WTC11 (cell line): ENCODE results near the gene TMEM252. TPM values are rescaled to one million over a fixed set of nuclear protein-coding genes. Genes with fewer than 3 reads are reported as not detected.

Experiments
- ATAC-seq: fragments of 200-7000 bp; cut with Tn5 transposase; 2 replicates; pipeline ENCODE4 v1.10.0; 2021; ENCODE audit warnings: mild to moderate bottlenecking, moderate library complexity
- CTCF ChIA-PET: fragments of 300-600 bp; sonication (Branson Sonifier 250); formaldehyde crosslinking; loops from one replicate; lab custom pipeline; 2021; ENCODE audit warnings: antibody characterized with exemption; lab: Charles Lee
- POLR2A ChIA-PET: fragments of 350-600 bp; sonication (Branson Sonifier 250); formaldehyde crosslinking; loops from one replicate; lab custom pipeline; 2021; ENCODE audit warnings: antibody characterized with exemption; lab: Charles Lee
- DNase-seq: peaks from one replicate; pipeline ENCODE4 v3.0.0; 2021; ENCODE audit warnings: low spot score
- H3K27ac Mint-ChIP-seq: 2 replicates; pipeline ENCODE4 v1.8.0; 2021; ENCODE audit warnings: mixed read lengths
- H3K27me3 Mint-ChIP-seq: 2 replicates; pipeline ENCODE4 v1.8.0; 2021; ENCODE audit warnings: low read depth, mild to moderate bottlenecking, moderate library complexity, mixed read lengths
- H3K36me3 Mint-ChIP-seq: 2 replicates; pipeline ENCODE4 v1.8.0; 2021; ENCODE audit warnings: mixed read lengths
- H3K4me1 Mint-ChIP-seq: 2 replicates; pipeline ENCODE4 v1.8.0; 2022; ENCODE audit warnings: mixed read lengths
- H3K4me3 Mint-ChIP-seq: 2 replicates; pipeline ENCODE4 v1.8.0; 2021; ENCODE audit warnings: mild to moderate bottlenecking, moderate library complexity, mixed read lengths
- H3K9me3 Mint-ChIP-seq: 2 replicates; pipeline ENCODE4 v1.8.0; 2021; ENCODE audit warnings: mixed read lengths
- E2F4 ChIP-seq: sonication (generic); formaldehyde crosslinking; IDR thresholded peaks from 2 replicates; pipeline ENCODE4 v1.8.1; 2022; ENCODE audit warnings: low read depth, mild to moderate bottlenecking, moderate library complexity, missing genetic modification reagents, borderline replicate concordance
- GRHL2 ChIP-seq: fragments of 250-450 bp; sonication (Bioruptor Pico); IDR thresholded peaks from 2 replicates; pipeline ENCODE4 v1.8.0; 2022; ENCODE audit warnings: mild to moderate bottlenecking, moderate library complexity; ENCODE audit not compliant: insufficient replicate concordance, severe bottlenecking
- GTF2I ChIP-seq: fragments of 250-450 bp; sonication (Bioruptor Pico); conservative IDR thresholded peaks from 2 replicates; pipeline ENCODE4 v1.4.0; 2021; ENCODE audit warnings: mild to moderate bottlenecking
- RORB ChIP-seq: fragments of 250-450 bp; sonication (Bioruptor Pico); IDR thresholded peaks from 2 replicates; pipeline ENCODE4 v1.9.0; 2021; ENCODE audit warnings: mild to moderate bottlenecking
- USF2 ChIP-seq: sonication (generic); formaldehyde crosslinking; IDR thresholded peaks from 2 replicates; pipeline ENCODE4 v1.8.1; 2023; ENCODE audit warnings: mild to moderate bottlenecking, missing genetic modification reagents, moderate library complexity
- ZMAT4 ChIP-seq: fragments of 250-450 bp; sonication (Bioruptor Pico); IDR thresholded peaks from 2 replicates; pipeline ENCODE4 v1.9.0; 2021; ENCODE audit warnings: mild to moderate bottlenecking
- ZNF263 ChIP-seq: sonication (generic); formaldehyde crosslinking; IDR thresholded peaks from 2 replicates; pipeline ENCODE4 v1.8.1; 2022; ENCODE audit warnings: low read depth, mild to moderate bottlenecking, moderate library complexity, missing genetic modification reagents
- ZNF512 ChIP-seq: sonication (generic); formaldehyde crosslinking; IDR thresholded peaks from 2 replicates; pipeline ENCODE4 v1.8.1; 2022; ENCODE audit warnings: missing genetic modification reagents, borderline replicate concordance
- ZNF671 ChIP-seq: fragments of 250-450 bp; sonication (Bioruptor Pico); IDR thresholded peaks from 2 replicates; pipeline ENCODE4 v1.8.0; 2021; ENCODE audit warnings: mild to moderate bottlenecking
- ZSCAN18 ChIP-seq: fragments of 250-450 bp; sonication (Bioruptor Pico); IDR thresholded peaks from 2 replicates; pipeline ENCODE4 v2.1.2; 2022; ENCODE audit warnings: mild to moderate bottlenecking, moderate library complexity
- total RNA-seq: library from RNA; stranded (reverse); gene quantifications from 3 replicates; pipeline ENCODE4 v1.2.3, GENCODE V29; 2021
- TF ChIP-seq, protein P1 (sequence below): sonication (generic); formaldehyde crosslinking; IDR thresholded peaks from 2 replicates; pipeline ENCODE4 v1.8.1; 2022; ENCODE audit warnings: mild to moderate bottlenecking, moderate library complexity, missing genetic modification reagents
- TF ChIP-seq, protein P2 (sequence below): sonication (generic); formaldehyde crosslinking; conservative IDR thresholded peaks from 2 replicates; pipeline ENCODE4 v1.8.1; 2023; ENCODE audit warnings: mild to moderate bottlenecking, low read depth, missing genetic modification reagents, moderate library complexity
- TF ChIP-seq, protein P3 (sequence below): sonication (generic); formaldehyde crosslinking; IDR thresholded peaks from 2 replicates; pipeline ENCODE4 v1.8.1; 2022; ENCODE audit warnings: mild to moderate bottlenecking, missing genetic modification reagents, moderate library complexity, borderline replicate concordance
- TF ChIP-seq, protein P4 (sequence below): fragments of 250-450 bp; sonication (Bioruptor Pico); IDR thresholded peaks from 2 replicates; pipeline ENCODE4 v1.9.0; 2021; ENCODE audit warnings: mild to moderate bottlenecking
- TF ChIP-seq, protein P5 (sequence below): sonication (generic); formaldehyde crosslinking; IDR thresholded peaks from 2 replicates; pipeline ENCODE4 v1.8.1; 2023; ENCODE audit warnings: mild to moderate bottlenecking, missing genetic modification reagents, moderate library complexity

Gene TMEM252
- total RNA-seq, 1 experiment from 2014 or later, result not detected

DNA sequence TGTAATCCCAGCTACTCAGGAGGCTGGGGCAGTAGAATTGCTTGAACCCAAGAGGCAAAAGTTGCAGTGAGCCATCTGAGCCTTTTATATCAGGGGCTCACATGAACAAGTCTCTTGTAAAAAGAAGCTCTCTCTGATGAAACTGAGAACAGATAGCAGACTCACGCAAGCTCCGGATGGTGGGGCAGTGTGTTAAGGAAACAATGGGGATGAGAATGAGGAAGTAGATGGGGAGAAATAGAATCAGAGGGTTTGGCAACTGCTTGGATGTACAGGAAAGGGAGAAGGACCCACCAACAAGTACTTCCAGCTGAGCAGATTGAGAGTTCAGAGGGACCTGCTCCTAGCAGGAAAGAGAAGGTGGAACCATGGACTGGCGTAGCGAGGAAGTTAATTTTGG is 18.6 kb downstream of the TMEM252 start (continued):
- TF ChIP-seq GRHL2 (no peak), E2F4 (CRISPR knock-in tag) (no peak)
- TF ChIP-seq, all 79 proteins: peak for 0

- peaks cover 17% of the 10 kb centered on the region for H3K9me3 Mint-ChIP-seq
- DNase-seq, result no peak
- ChIA-PET CTCF (interaction anchor here (1.2 kb wide), 1 partner anchor 44 kb away, joined by 6 read pairs; no protein-coding TSS in a partner anchor), POLR2A (no interaction called here)
- peaks cover 10% of the 10 kb centered on the region for H3K36me3 Mint-ChIP-seq
- no peak overlapping the region for H3K27ac Mint-ChIP-seq
- H3K27me3 Mint-ChIP-seq, result peaks cover 87% of the 10 kb centered on the region
- H3K4me3 Mint-ChIP-seq, result no peak overlapping the region
- TF ChIP-seq, protein P1, sequence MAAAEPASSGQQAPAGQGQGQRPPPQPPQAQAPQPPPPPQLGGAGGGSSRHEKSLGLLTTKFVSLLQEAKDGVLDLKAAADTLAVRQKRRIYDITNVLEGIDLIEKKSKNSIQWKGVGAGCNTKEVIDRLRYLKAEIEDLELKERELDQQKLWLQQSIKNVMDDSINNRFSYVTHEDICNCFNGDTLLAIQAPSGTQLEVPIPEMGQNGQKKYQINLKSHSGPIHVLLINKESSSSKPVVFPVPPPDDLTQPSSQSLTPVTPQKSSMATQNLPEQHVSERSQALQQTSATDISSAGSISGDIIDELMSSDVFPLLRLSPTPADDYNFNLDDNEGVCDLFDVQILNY (CRISPR knock-in tag), result no peak
- TF ChIP-seq ZSCAN18 (CRISPR knock-in tag) (no peak), ZNF512 (CRISPR knock-in tag) (no peak), GTF2I (CRISPR knock-in tag) (no peak), ZNF263 (CRISPR knock-in tag) (no peak), RORB (CRISPR knock-in tag) (no peak), USF2 (CRISPR knock-in tag) (no peak)
- TF ChIP-seq, protein P2, sequence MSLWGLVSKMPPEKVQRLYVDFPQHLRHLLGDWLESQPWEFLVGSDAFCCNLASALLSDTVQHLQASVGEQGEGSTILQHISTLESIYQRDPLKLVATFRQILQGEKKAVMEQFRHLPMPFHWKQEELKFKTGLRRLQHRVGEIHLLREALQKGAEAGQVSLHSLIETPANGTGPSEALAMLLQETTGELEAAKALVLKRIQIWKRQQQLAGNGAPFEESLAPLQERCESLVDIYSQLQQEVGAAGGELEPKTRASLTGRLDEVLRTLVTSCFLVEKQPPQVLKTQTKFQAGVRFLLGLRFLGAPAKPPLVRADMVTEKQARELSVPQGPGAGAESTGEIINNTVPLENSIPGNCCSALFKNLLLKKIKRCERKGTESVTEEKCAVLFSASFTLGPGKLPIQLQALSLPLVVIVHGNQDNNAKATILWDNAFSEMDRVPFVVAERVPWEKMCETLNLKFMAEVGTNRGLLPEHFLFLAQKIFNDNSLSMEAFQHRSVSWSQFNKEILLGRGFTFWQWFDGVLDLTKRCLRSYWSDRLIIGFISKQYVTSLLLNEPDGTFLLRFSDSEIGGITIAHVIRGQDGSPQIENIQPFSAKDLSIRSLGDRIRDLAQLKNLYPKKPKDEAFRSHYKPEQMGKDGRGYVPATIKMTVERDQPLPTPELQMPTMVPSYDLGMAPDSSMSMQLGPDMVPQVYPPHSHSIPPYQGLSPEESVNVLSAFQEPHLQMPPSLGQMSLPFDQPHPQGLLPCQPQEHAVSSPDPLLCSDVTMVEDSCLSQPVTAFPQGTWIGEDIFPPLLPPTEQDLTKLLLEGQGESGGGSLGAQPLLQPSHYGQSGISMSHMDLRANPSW (CRISPR knock-in tag), result no peak
- TF ChIP-seq, protein P3, sequence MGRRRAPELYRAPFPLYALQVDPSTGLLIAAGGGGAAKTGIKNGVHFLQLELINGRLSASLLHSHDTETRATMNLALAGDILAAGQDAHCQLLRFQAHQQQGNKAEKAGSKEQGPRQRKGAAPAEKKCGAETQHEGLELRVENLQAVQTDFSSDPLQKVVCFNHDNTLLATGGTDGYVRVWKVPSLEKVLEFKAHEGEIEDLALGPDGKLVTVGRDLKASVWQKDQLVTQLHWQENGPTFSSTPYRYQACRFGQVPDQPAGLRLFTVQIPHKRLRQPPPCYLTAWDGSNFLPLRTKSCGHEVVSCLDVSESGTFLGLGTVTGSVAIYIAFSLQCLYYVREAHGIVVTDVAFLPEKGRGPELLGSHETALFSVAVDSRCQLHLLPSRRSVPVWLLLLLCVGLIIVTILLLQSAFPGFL, result no peak
- peaks cover 11% of the 10 kb centered on the region for H3K4me1 Mint-ChIP-seq
- no peak for ATAC-seq
Measured at GRCh38 chr9:68515326-68516017, 25.2 kb downstream of the TMEM252 start.

DNA sequence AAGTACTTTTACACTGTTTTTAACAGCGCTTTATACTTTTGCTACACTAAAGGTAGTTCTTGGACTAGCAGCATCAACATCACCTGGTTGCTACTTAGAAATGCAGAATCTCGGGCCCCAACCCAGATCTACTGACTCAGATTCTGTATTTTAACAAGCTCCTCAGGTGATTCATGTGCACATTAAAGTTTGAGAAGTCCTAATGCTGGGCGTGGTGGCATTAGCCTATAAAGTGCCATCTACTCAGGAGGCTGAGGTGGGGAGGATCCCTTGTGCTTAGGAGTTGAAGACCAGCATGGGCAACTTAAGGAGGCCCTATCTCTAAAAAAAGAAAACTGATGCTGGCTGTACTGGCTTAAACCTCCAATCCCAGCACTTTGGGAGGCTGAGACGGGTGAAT is 26.7 kb downstream of the TMEM252 start:
- POLR2A ChIA-PET, result no interaction called here
- Mint-ChIP-seq H3K4me1 (peaks cover 16% of the 10 kb centered on the region), H3K36me3 (peaks cover 10% of the 10 kb centered on the region), H3K4me3 (no peak overlapping the region), H3K27me3 (peaks cover 99% of the 10 kb centered on the region), H3K27ac (no peak overlapping the region), H3K9me3 (peaks cover 16% of the 10 kb centered on the region)
- no peak for ATAC-seq
- DNase-seq, result no peak
- CTCF ChIA-PET, result no interaction called here
- TF ChIP-seq ZSCAN18 (CRISPR knock-in tag) (no peak), ZNF671 (CRISPR knock-in tag) (no peak), ZMAT4 (CRISPR knock-in tag) (no peak)
- TF ChIP-seq, protein P4, sequence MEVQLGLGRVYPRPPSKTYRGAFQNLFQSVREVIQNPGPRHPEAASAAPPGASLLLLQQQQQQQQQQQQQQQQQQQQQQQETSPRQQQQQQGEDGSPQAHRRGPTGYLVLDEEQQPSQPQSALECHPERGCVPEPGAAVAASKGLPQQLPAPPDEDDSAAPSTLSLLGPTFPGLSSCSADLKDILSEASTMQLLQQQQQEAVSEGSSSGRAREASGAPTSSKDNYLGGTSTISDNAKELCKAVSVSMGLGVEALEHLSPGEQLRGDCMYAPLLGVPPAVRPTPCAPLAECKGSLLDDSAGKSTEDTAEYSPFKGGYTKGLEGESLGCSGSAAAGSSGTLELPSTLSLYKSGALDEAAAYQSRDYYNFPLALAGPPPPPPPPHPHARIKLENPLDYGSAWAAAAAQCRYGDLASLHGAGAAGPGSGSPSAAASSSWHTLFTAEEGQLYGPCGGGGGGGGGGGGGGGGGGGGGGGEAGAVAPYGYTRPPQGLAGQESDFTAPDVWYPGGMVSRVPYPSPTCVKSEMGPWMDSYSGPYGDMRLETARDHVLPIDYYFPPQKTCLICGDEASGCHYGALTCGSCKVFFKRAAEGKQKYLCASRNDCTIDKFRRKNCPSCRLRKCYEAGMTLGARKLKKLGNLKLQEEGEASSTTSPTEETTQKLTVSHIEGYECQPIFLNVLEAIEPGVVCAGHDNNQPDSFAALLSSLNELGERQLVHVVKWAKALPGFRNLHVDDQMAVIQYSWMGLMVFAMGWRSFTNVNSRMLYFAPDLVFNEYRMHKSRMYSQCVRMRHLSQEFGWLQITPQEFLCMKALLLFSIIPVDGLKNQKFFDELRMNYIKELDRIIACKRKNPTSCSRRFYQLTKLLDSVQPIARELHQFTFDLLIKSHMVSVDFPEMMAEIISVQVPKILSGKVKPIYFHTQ (CRISPR knock-in tag), result no peak
- TF ChIP-seq, protein P5, sequence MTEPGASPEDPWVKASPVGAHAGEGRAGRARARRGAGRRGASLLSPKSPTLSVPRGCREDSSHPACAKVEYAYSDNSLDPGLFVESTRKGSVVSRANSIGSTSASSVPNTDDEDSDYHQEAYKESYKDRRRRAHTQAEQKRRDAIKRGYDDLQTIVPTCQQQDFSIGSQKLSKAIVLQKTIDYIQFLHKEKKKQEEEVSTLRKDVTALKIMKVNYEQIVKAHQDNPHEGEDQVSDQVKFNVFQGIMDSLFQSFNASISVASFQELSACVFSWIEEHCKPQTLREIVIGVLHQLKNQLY (CRISPR knock-in tag), result no peak
